Esophagus squamous epithelium (tissue), 4 donors: ENCODE data around the gene MICAL1.

Experiments used
- POLR2A ChIP-seq, 4 donors: fragments of 450-650 bp; IDR thresholded peaks; one replicate each; pipeline ENCODE4 v1.6.1; 2017; ENCODE audit warnings: antibody characterized with exemption in 4 of 4, mild to moderate bottlenecking in 4 of 4, moderate library complexity in 3 of 4
- TF ChIP-seq, protein P1 (sequence below), 6 experiments: fragments of 450-650 bp in 4 of 6; fragments of 200-600 bp in 2 of 6; sonication (generic) in 2 of 6; IDR thresholded peaks; one replicate each; pipeline ENCODE4 v1.5.1; 2016 to 2019; ENCODE audit warnings: antibody characterized with exemption in 6 of 6, mild to moderate bottlenecking in 4 of 6, moderate library complexity in 4 of 6

DNA sequence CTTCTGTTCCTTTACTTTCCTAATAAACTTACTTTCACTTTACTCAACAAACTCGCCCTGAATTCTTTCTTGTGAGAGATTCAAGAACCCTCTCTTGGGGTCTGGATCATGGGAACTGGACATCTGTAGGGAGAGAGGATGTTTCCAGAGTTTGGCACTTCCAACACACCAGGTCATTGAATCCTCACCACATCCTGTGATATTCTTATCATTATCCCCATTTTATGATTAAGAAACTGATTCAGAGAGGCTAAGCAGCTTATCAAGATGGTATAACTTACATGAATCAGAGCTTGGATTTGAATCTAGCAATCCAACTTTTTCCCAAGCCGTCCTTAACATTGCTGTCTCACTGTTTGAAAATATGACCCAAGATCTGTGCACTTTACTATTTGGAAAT is 30.6 kb downstream of the MICAL1 start:
- TF ChIP-seq, protein P1, sequence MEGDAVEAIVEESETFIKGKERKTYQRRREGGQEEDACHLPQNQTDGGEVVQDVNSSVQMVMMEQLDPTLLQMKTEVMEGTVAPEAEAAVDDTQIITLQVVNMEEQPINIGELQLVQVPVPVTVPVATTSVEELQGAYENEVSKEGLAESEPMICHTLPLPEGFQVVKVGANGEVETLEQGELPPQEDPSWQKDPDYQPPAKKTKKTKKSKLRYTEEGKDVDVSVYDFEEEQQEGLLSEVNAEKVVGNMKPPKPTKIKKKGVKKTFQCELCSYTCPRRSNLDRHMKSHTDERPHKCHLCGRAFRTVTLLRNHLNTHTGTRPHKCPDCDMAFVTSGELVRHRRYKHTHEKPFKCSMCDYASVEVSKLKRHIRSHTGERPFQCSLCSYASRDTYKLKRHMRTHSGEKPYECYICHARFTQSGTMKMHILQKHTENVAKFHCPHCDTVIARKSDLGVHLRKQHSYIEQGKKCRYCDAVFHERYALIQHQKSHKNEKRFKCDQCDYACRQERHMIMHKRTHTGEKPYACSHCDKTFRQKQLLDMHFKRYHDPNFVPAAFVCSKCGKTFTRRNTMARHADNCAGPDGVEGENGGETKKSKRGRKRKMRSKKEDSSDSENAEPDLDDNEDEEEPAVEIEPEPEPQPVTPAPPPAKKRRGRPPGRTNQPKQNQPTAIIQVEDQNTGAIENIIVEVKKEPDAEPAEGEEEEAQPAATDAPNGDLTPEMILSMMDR (IDR thresholded peaks at IDR 0.05), result no peak
- TF ChIP-seq POLR2A (IDR thresholded peaks at IDR 0.05), result no peak
